ENCODE measurements around the gene HELB. TPM values are rescaled to one million over a fixed set of nuclear protein-coding genes. Genes with fewer than 3 reads are reported as not detected.

HELB gene
- total and polyA plus RNA-seq, 7 donors: 0.25 to 1.9 (median 0.90) TPM

DNA sequence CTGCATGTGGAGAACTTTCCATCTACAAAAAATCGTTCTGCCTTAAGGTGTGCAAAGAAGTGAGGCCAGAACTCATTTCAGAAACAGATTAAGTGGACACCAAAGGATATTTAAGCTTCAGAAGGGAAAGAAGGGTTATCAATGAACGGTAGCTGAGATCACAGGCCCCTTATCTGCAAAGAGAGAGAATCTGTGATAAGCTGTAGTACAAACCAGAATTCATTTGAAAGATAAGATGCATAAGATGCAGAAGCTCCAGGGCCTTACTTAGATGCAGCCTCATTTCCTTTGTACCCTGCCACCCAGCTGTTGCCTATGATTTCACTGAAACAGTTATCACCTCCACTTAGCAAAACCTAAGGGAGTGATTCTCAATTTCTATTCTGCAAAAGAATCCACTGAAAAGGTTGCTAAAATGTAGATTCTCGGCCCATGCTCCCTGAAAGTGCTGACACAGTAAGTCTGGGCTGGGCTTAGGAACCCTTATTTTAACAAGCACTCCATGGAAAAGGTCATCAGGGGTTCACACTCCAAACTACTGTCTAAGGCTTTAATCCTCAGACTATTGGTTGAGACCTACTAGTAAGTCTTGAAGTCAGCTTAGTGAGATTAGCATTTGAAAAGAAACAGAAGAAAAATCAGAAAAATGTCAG lies 64.8 kb downstream of the HELB start:
- TF ChIP-seq, protein P1, sequence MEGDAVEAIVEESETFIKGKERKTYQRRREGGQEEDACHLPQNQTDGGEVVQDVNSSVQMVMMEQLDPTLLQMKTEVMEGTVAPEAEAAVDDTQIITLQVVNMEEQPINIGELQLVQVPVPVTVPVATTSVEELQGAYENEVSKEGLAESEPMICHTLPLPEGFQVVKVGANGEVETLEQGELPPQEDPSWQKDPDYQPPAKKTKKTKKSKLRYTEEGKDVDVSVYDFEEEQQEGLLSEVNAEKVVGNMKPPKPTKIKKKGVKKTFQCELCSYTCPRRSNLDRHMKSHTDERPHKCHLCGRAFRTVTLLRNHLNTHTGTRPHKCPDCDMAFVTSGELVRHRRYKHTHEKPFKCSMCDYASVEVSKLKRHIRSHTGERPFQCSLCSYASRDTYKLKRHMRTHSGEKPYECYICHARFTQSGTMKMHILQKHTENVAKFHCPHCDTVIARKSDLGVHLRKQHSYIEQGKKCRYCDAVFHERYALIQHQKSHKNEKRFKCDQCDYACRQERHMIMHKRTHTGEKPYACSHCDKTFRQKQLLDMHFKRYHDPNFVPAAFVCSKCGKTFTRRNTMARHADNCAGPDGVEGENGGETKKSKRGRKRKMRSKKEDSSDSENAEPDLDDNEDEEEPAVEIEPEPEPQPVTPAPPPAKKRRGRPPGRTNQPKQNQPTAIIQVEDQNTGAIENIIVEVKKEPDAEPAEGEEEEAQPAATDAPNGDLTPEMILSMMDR (IDR thresholded peaks at IDR 0.05): no peak
- H3K27ac ChIP-seq: no peak overlapping the region
- ATAC-seq (no peak), DNase-seq (no peak)
- no peaks in the 10 kb centered on the region for H3K4me1 ChIP-seq
- 72 to 75% (median 73%) methylated on average over 3 of the region's 3 CpGs for WGBS, 3 donors
- intact Hi-C loops (cut with DNase I): no loop called here
- H3K9me3 ChIP-seq: no peaks in the 10 kb centered on the region
- H3K4me3 ChIP-seq: no peak overlapping the region
- no peaks in the 10 kb centered on the region for H3K36me3 ChIP-seq (ENCODE audit: insufficient read depth in 1 of 2, low read depth in 1 of 2)
- no peaks in the 10 kb centered on the region for H3K27me3 ChIP-seq (ENCODE audit: insufficient read depth in 3 of 3, low read length in 2 of 3)

DNA sequence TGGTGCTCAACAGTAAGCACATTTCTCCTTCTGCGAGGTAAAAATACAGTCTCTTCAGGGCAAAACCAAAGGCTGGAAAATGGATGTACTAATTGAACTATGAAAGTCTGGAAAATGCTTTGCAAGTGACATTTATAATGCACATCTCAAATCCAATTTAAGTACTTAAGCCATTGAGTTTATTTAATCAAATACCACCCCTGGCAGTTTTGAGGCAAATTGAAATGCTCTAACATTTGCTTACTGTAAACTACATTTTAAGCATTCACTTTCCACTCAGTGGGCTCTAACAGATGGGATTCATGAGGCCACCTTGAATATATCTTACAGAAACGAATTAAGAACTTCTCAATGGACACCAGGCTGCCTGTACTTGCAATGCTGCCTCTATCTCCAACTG lies 69.7 kb downstream of the HELB start:
- DNase-seq: no peak
- Histone ChIP-seq H3K27ac (no peak overlapping the region), H3K4me1 (no peaks in the 10 kb centered on the region), H3K9me3 (no peaks in the 10 kb centered on the region), H3K27me3 (ENCODE audit: insufficient read depth in 3 of 3, low read length in 2 of 3) (no peaks in the 10 kb centered on the region), H3K4me3 (no peak overlapping the region), H3K36me3 (ENCODE audit: insufficient read depth in 1 of 2, low read depth in 1 of 2) (no peaks in the 10 kb centered on the region)
- intact Hi-C loops (cut with DNase I): no loop called here
- TF ChIP-seq, protein P1 (IDR thresholded peaks at IDR 0.05): no peak
- 79 to 86% (median 83%) methylated on average over 2 of the region's 2 CpGs for WGBS, 3 donors
- no peak for ATAC-seq

DNA sequence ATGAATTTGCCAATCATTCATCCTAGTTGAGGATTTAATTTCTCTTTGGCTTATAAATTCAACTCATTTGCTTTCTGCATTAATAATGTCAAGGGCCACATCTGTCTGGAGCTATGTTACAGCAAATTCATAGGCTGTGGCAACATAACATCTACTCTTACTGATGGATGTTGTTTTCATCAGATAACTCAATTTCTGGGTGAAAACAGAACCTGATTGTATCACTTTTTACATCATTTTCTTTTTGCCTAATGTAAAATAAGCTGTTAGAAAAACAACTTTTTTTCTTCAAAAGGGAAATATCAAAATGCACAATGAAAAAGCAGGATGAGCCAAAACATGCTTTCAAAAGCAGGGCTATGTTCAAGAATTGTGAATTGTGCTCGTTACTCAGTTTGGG lies 73.3 kb downstream of the HELB start:
- ATAC-seq (no peak), DNase-seq (no peak)
- H3K36me3 ChIP-seq (ENCODE audit: insufficient read depth in 1 of 2, low read depth in 1 of 2): no peaks in the 10 kb centered on the region
- no peak overlapping the region for H3K4me3 ChIP-seq
- 74 to 84% (median 75%) methylated on average over 1 of the region's 1 CpG for WGBS, 3 donors
- intact Hi-C loops (cut with DNase I): no loop called here
- H3K27me3 ChIP-seq (ENCODE audit: insufficient read depth in 3 of 3, low read length in 2 of 3): no peaks in the 10 kb centered on the region
- H3K9me3 ChIP-seq: no peaks in the 10 kb centered on the region
- H3K4me1 ChIP-seq: no peaks in the 10 kb centered on the region
- H3K27ac ChIP-seq: no peak overlapping the region
- TF ChIP-seq, protein P1 (IDR thresholded peaks at IDR 0.05): no peak

DNA sequence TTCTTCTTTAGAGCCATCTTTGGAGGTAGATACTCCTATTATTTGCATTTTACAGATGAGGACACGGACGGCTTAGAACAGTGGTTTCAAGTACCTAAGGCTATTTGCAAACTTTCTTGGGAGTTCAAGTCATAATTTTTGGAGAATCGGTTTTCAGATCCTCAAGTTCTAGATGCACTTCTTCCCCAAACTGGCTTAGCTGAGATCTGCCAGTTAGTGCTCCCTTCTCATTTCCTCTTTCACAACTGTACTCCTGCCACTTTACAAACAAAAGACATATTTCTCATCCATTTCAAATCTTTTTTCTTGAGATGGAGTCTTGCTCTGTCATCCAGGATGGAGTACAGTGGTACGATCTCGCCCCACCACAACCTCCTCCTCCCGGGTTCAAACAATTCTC lies 77.3 kb downstream of the HELB start:
- Histone ChIP-seq H3K27me3 (ENCODE audit: insufficient read depth in 3 of 3, low read length in 2 of 3) (no peaks in the 10 kb centered on the region), H3K27ac (no peak overlapping the region), H3K9me3 (no peaks in the 10 kb centered on the region), H3K4me1 (no peaks in the 10 kb centered on the region), H3K36me3 (ENCODE audit: insufficient read depth in 1 of 2, low read depth in 1 of 2) (no peaks in the 10 kb centered on the region), H3K4me3 (no peak overlapping the region)
- TF ChIP-seq, protein P1 (IDR thresholded peaks at IDR 0.05): no peak
- DNase-seq (no peak), ATAC-seq (no peak)
- intact Hi-C loops (cut with DNase I): no loop called here
- 93 to 97% (median 93%) methylated on average over 6 of the region's 6 CpGs for WGBS, 3 donors

All from psoas muscle (tissue), 8 donors.